ENCODE measurements around the gene VAT1L.

VAT1L gene

DNA sequence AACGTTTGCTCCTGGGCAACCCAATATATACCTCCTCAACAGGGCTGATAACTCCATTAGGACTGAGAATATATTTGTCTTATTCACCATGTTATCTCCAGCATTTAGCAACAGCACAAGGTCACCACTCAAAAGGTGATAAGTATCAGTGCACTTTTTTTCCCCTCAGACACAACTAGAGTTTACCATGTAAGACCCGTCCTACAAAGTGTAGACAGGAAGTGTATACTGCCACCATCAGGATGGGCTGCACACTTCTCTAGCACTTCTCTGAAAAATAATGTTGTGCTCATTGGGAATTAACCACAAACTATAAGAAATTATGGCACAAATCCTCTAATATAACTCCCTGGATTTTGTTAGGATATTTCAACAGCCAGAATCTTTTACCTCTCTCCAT lies 5.7 kb upstream of the VAT1L start:
- Histone ChIP-seq H3K9me2 (ENCODE audit: low read depth, low read length) (no peaks in the 10 kb centered on the region), H3K27ac (ENCODE audit: low read depth, low read length, poor library complexity, severe bottlenecking) (no peak overlapping the region), H3K9me3 (ENCODE audit: low read length) (no peaks in the 10 kb centered on the region), H3K36me3 (ENCODE audit: insufficient read depth, low read length) (no peaks in the 10 kb centered on the region), H4K20me1 (ENCODE audit: insufficient read depth, low read length) (no peaks in the 10 kb centered on the region), H3K9ac (ENCODE audit: low read length) (no peak overlapping the region), H3K4me3 (ENCODE audit: low read depth, low read length, poor library complexity, severe bottlenecking) (no peak overlapping the region), H3K4me2 (ENCODE audit: low read length) (no peak overlapping the region), H3K4me1 (ENCODE audit: insufficient read depth, low read length, severe bottlenecking) (no peaks in the 10 kb centered on the region), H3K79me2 (ENCODE audit: insufficient read depth, low read length) (no peaks in the 10 kb centered on the region), H3F3A (ENCODE audit: insufficient read depth, low read length) (no peaks in the 10 kb centered on the region), H2AFZ (ENCODE audit: low read length) (no peak overlapping the region), H3K27me3 (ENCODE audit: insufficient read depth, low read length) (no peaks in the 10 kb centered on the region)
- no peak for TF ChIP-seq EZH2 (IDR thresholded peaks at IDR 0.05; ENCODE audit: borderline replicate concordance, low read length)
- TF ChIP-seq, protein P1, sequence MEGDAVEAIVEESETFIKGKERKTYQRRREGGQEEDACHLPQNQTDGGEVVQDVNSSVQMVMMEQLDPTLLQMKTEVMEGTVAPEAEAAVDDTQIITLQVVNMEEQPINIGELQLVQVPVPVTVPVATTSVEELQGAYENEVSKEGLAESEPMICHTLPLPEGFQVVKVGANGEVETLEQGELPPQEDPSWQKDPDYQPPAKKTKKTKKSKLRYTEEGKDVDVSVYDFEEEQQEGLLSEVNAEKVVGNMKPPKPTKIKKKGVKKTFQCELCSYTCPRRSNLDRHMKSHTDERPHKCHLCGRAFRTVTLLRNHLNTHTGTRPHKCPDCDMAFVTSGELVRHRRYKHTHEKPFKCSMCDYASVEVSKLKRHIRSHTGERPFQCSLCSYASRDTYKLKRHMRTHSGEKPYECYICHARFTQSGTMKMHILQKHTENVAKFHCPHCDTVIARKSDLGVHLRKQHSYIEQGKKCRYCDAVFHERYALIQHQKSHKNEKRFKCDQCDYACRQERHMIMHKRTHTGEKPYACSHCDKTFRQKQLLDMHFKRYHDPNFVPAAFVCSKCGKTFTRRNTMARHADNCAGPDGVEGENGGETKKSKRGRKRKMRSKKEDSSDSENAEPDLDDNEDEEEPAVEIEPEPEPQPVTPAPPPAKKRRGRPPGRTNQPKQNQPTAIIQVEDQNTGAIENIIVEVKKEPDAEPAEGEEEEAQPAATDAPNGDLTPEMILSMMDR (IDR thresholded peaks at IDR 0.05; ENCODE audit: low read length), result 0 out of 2 replicates have a peak, but pooled peaks have one; percentile 50

DNA sequence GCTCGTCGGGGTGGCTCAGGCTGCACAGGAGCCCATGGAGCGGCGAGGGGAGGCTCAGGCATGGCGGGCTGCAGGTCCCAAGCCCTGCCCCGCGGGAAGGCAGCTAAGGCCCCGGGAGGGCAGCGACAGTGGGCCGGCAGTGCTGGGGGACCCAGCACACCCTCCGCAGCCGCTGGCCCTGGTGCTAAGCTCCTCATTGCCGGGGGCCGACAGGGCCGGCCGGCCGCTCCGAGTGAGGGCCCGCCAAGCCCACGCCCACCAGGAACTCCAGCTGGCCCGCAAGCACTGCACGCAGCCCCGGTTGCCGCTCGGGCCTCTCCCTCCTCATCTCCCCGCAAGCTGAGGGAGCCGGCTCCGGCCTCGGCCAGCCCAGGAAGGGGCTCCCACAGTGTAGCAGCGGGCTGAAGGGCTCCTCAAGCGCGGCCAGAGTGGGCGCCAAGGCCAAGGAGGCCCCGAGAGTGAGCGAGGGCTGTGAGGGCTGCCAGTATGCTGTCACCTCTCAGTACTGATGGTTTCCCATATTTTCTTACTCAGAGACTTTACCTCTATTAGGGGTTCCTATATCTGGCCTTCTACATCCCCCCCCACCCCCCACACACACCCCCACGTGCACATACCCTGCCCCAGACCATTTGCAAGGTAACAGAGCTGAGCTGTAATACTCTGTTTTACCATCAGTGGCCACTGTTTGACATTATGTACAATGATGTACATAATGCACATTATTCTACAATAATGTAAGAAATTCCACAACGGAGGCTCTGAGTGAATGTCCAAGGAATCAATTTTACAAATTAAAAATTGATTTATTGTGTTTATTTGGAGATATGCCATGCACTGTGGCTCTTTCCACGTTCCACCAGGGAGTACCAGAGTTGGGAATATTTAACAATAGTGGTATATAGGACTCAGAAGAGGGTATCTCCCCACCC lies 3.7 kb upstream of the VAT1L start:
- TF ChIP-seq, protein P1 (IDR thresholded peaks at IDR 0.05; ENCODE audit: low read length), result peak; percentile 33
- no peak for TF ChIP-seq EZH2 (IDR thresholded peaks at IDR 0.05; ENCODE audit: borderline replicate concordance, low read length)
- no peak overlapping the region for H3K4me2 ChIP-seq (ENCODE audit: low read length)

DNA sequence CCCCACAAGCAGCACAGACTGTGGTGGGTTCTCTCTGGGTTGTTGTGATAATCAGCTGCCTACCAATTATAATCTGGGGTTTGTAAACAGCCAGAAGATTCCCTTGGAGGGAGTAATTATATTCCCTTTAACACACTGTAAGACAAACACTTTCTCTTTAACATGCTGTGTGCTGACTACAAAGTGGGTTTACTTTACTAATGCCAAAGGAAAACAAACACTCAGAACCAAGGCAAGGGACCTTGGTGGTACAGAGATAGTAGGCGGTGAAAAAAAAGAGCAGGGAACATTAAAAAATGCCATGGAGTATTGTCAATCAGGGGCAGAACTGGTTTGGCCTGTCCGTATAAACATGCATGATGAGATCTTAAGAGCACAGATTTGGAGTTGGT lies 3.0 kb upstream of the VAT1L start:
- Histone ChIP-seq H3K9me2 (ENCODE audit: low read depth, low read length) (no peaks in the 10 kb centered on the region), H3K79me2 (ENCODE audit: insufficient read depth, low read length) (no peaks in the 10 kb centered on the region), H3K4me1 (ENCODE audit: insufficient read depth, low read length, severe bottlenecking) (no peaks in the 10 kb centered on the region), H3K27me3 (ENCODE audit: insufficient read depth, low read length) (no peaks in the 10 kb centered on the region), H3K27ac (ENCODE audit: low read depth, low read length, poor library complexity, severe bottlenecking) (no peak overlapping the region), H3K4me2 (ENCODE audit: low read length) (no peak overlapping the region), H3K36me3 (ENCODE audit: insufficient read depth, low read length) (no peaks in the 10 kb centered on the region), H3K9me3 (ENCODE audit: low read length) (no peaks in the 10 kb centered on the region), H3F3A (ENCODE audit: insufficient read depth, low read length) (no peaks in the 10 kb centered on the region), H4K20me1 (ENCODE audit: insufficient read depth, low read length) (no peaks in the 10 kb centered on the region), H3K4me3 (ENCODE audit: low read depth, low read length, poor library complexity, severe bottlenecking) (no peak overlapping the region), H2AFZ (ENCODE audit: low read length) (no peak overlapping the region), H3K9ac (ENCODE audit: low read length) (no peak overlapping the region)
- TF ChIP-seq EZH2 (IDR thresholded peaks at IDR 0.05; ENCODE audit: borderline replicate concordance, low read length), result no peak
- TF ChIP-seq, protein P1 (IDR thresholded peaks at IDR 0.05; ENCODE audit: low read length), result no peak

More for the DNA sequence above, 3.7 kb upstream of the VAT1L start:
- Histone ChIP-seq H2AFZ (ENCODE audit: low read length) (no peak overlapping the region), H3K9ac (ENCODE audit: low read length) (no peak overlapping the region), H3K4me1 (ENCODE audit: insufficient read depth, low read length, severe bottlenecking) (no peaks in the 10 kb centered on the region), H3K79me2 (ENCODE audit: insufficient read depth, low read length) (no peaks in the 10 kb centered on the region), H3K36me3 (ENCODE audit: insufficient read depth, low read length) (no peaks in the 10 kb centered on the region), H3K27me3 (ENCODE audit: insufficient read depth, low read length) (no peaks in the 10 kb centered on the region), H3F3A (ENCODE audit: insufficient read depth, low read length) (no peaks in the 10 kb centered on the region), H3K9me3 (ENCODE audit: low read length) (no peaks in the 10 kb centered on the region), H3K27ac (ENCODE audit: low read depth, low read length, poor library complexity, severe bottlenecking) (no peak overlapping the region), H4K20me1 (ENCODE audit: insufficient read depth, low read length) (no peaks in the 10 kb centered on the region), H3K9me2 (ENCODE audit: low read depth, low read length) (no peaks in the 10 kb centered on the region), H3K4me3 (ENCODE audit: low read depth, low read length, poor library complexity, severe bottlenecking) (no peak overlapping the region)

Measured in OCI-LY1 (cell line).